WTC11 (cell line): ENCODE measurements around the gene SRRM2. TPM values are rescaled to one million over a fixed set of nuclear protein-coding genes. Genes with fewer than 3 reads are reported as not detected.

Source experiments
- ATAC-seq: fragments of 200-7000 bp; cut with Tn5 transposase; 2 replicates; pipeline ENCODE4 v1.10.0; 2021; ENCODE audit warnings: mild to moderate bottlenecking, moderate library complexity
- CTCF ChIA-PET: fragments of 300-600 bp; sonication (Branson Sonifier 250); formaldehyde crosslinking; loops from one replicate; lab custom pipeline; 2021; ENCODE audit warnings: antibody characterized with exemption; lab: Charles Lee
- POLR2A ChIA-PET: fragments of 350-600 bp; sonication (Branson Sonifier 250); formaldehyde crosslinking; loops from one replicate; lab custom pipeline; 2021; ENCODE audit warnings: antibody characterized with exemption; lab: Charles Lee
- DNase-seq: peaks from one replicate; pipeline ENCODE4 v3.0.0; 2021; ENCODE audit warnings: low spot score
- H3K27ac Mint-ChIP-seq: 2 replicates; pipeline ENCODE4 v1.8.0; 2021; ENCODE audit warnings: mixed read lengths
- H3K27me3 Mint-ChIP-seq: 2 replicates; pipeline ENCODE4 v1.8.0; 2021; ENCODE audit warnings: low read depth, mild to moderate bottlenecking, moderate library complexity, mixed read lengths
- H3K36me3 Mint-ChIP-seq: 2 replicates; pipeline ENCODE4 v1.8.0; 2021; ENCODE audit warnings: mixed read lengths
- H3K4me1 Mint-ChIP-seq: 2 replicates; pipeline ENCODE4 v1.8.0; 2022; ENCODE audit warnings: mixed read lengths
- H3K4me3 Mint-ChIP-seq: 2 replicates; pipeline ENCODE4 v1.8.0; 2021; ENCODE audit warnings: mild to moderate bottlenecking, moderate library complexity, mixed read lengths
- H3K9me3 Mint-ChIP-seq: 2 replicates; pipeline ENCODE4 v1.8.0; 2021; ENCODE audit warnings: mixed read lengths
- CREB1 ChIP-seq: sonication (generic); formaldehyde crosslinking; IDR thresholded peaks from 2 replicates; pipeline ENCODE4 v1.8.0; 2023; ENCODE audit warnings: mild to moderate bottlenecking, missing genetic modification reagents
- ELF4 ChIP-seq: sonication (generic); formaldehyde crosslinking; IDR thresholded peaks from 2 replicates; pipeline ENCODE4 v1.8.1; 2022; ENCODE audit warnings: low read depth, mild to moderate bottlenecking, moderate library complexity, missing genetic modification reagents
- GABPB1 ChIP-seq: sonication (generic); formaldehyde crosslinking; IDR thresholded peaks from 2 replicates; pipeline ENCODE4 v1.8.1; 2023; ENCODE audit warnings: mild to moderate bottlenecking, missing genetic modification reagents
- JUN ChIP-seq: sonication (generic); formaldehyde crosslinking; IDR thresholded peaks from 2 replicates; pipeline ENCODE4 v1.8.0; 2023; ENCODE audit warnings: mild to moderate bottlenecking, missing genetic modification reagents
- NFE2L1 ChIP-seq: sonication (generic); formaldehyde crosslinking; IDR thresholded peaks from 2 replicates; pipeline ENCODE4 v1.8.1; 2023; ENCODE audit warnings: missing genetic modification reagents
- NFYB ChIP-seq: sonication (generic); formaldehyde crosslinking; conservative IDR thresholded peaks from 2 replicates; pipeline ENCODE4 v1.8.0; 2022; ENCODE audit warnings: low read depth, missing genetic modification reagents
- NR2C2 ChIP-seq: sonication (generic); formaldehyde crosslinking; IDR thresholded peaks from 2 replicates; pipeline ENCODE4 v1.8.0; 2022; ENCODE audit warnings: mild to moderate bottlenecking, missing genetic modification reagents
- SMAD4 ChIP-seq: sonication (generic); formaldehyde crosslinking; IDR thresholded peaks from 2 replicates; pipeline ENCODE4 v1.8.0; 2022; ENCODE audit warnings: mild to moderate bottlenecking, missing genetic modification reagents
- TP53 ChIP-seq: sonication (generic); formaldehyde crosslinking; IDR thresholded peaks from 2 replicates; pipeline ENCODE4 v1.8.1; 2023; ENCODE audit warnings: mild to moderate bottlenecking, missing genetic modification reagents
- ZNF121 ChIP-seq: sonication (generic); formaldehyde crosslinking; IDR thresholded peaks from 2 replicates; pipeline ENCODE4 v1.8.0; 2023; ENCODE audit warnings: missing genetic modification reagents
- ZNF138 ChIP-seq: sonication (generic); formaldehyde crosslinking; conservative IDR thresholded peaks from 2 replicates; pipeline ENCODE4 v1.8.1; 2022; ENCODE audit warnings: mild to moderate bottlenecking, moderate library complexity, missing genetic modification reagents
- ZNF263 ChIP-seq: sonication (generic); formaldehyde crosslinking; IDR thresholded peaks from 2 replicates; pipeline ENCODE4 v1.8.1; 2022; ENCODE audit warnings: low read depth, mild to moderate bottlenecking, moderate library complexity, missing genetic modification reagents
- ZNF317 ChIP-seq: sonication (generic); formaldehyde crosslinking; IDR thresholded peaks from 2 replicates; pipeline ENCODE4 v1.8.1; 2023; ENCODE audit warnings: low read depth, mild to moderate bottlenecking, moderate library complexity, missing genetic modification reagents, borderline replicate concordance
- total RNA-seq: library from RNA; stranded (reverse); gene quantifications from 3 replicates; pipeline ENCODE4 v1.2.3, GENCODE V29; 2021
- TF ChIP-seq, protein P1 (sequence below): fragments of 250-450 bp; sonication (Bioruptor Pico); IDR thresholded peaks from 2 replicates; pipeline ENCODE4 v1.9.0; 2021; ENCODE audit warnings: mild to moderate bottlenecking, borderline replicate concordance
- TF ChIP-seq, protein P2 (sequence below): fragments of 250-450 bp; sonication (Bioruptor Pico); IDR thresholded peaks from 2 replicates; pipeline ENCODE4 v1.9.0; 2021; ENCODE audit warnings: moderate library complexity, mild to moderate bottlenecking, inconsistent platforms, borderline replicate concordance
- TF ChIP-seq, protein P3 (sequence below): sonication (generic); formaldehyde crosslinking; IDR thresholded peaks from 2 replicates; pipeline ENCODE4 v1.8.1; 2022; ENCODE audit warnings: mild to moderate bottlenecking, moderate library complexity, missing genetic modification reagents
- TF ChIP-seq, protein P4 (sequence below): sonication (generic); formaldehyde crosslinking; IDR thresholded peaks from 2 replicates; pipeline ENCODE4 v1.8.1; 2022; ENCODE audit warnings: missing genetic modification reagents, borderline replicate concordance

The SRRM2 gene
- total RNA-seq, 1 experiment from 2014 or later: 823 TPM

DNA sequence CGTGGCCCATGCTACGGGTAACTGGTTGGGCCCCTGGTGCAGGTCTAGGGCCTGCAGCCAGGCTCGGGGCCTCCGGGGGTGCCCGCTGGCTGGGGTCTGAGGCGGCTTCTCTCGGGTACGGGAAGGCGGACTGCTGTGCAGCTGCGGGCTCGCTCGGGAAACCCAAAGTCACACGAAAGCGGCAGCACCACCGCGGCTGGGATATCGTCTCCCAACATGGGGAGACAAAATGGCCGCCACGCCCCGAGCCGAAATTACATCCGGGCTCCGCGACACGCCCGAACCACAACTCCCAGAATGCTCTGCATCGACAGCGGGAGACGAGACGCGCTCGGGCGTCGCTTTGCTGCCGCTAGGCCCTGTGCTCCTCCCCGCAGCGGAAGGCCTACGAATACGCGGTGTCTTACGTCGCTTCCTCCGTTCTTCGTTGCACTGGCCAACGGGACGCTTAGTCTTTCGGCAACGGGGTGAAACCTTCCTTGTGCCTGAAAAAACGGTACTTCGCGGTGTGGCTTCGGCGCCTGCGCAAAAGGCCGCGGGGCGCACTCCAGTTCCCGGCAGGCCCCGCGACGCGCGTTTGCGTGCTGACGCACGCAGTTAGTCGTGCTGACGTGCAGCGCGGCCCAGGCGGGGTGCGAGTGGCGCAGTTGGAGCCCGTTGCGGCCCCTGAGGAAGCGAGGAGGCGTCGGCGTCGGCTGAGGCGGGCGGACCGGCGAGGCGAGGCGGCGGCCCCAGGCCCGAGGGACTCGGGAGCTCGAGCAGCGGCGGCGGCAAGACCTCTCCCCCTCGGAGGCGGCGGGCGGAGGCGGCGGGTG, at the start of gene SRRM2 (continued):
- TF ChIP-seq, protein P1, sequence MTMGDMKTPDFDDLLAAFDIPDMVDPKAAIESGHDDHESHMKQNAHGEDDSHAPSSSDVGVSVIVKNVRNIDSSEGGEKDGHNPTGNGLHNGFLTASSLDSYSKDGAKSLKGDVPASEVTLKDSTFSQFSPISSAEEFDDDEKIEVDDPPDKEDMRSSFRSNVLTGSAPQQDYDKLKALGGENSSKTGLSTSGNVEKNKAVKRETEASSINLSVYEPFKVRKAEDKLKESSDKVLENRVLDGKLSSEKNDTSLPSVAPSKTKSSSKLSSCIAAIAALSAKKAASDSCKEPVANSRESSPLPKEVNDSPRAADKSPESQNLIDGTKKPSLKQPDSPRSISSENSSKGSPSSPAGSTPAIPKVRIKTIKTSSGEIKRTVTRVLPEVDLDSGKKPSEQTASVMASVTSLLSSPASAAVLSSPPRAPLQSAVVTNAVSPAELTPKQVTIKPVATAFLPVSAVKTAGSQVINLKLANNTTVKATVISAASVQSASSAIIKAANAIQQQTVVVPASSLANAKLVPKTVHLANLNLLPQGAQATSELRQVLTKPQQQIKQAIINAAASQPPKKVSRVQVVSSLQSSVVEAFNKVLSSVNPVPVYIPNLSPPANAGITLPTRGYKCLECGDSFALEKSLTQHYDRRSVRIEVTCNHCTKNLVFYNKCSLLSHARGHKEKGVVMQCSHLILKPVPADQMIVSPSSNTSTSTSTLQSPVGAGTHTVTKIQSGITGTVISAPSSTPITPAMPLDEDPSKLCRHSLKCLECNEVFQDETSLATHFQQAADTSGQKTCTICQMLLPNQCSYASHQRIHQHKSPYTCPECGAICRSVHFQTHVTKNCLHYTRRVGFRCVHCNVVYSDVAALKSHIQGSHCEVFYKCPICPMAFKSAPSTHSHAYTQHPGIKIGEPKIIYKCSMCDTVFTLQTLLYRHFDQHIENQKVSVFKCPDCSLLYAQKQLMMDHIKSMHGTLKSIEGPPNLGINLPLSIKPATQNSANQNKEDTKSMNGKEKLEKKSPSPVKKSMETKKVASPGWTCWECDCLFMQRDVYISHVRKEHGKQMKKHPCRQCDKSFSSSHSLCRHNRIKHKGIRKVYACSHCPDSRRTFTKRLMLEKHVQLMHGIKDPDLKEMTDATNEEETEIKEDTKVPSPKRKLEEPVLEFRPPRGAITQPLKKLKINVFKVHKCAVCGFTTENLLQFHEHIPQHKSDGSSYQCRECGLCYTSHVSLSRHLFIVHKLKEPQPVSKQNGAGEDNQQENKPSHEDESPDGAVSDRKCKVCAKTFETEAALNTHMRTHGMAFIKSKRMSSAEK: no peak
- TF ChIP-seq ELF4 (CRISPR knock-in tag) (peak; percentile 43; the same call in 1 of the 2 replicates), NR2C2 (CRISPR knock-in tag) (peak; percentile 47; the same call in 1 of the 2 replicates), TP53 (CRISPR knock-in tag) (peak; percentile 56; the same call in 1 of the 2 replicates)

DNA sequence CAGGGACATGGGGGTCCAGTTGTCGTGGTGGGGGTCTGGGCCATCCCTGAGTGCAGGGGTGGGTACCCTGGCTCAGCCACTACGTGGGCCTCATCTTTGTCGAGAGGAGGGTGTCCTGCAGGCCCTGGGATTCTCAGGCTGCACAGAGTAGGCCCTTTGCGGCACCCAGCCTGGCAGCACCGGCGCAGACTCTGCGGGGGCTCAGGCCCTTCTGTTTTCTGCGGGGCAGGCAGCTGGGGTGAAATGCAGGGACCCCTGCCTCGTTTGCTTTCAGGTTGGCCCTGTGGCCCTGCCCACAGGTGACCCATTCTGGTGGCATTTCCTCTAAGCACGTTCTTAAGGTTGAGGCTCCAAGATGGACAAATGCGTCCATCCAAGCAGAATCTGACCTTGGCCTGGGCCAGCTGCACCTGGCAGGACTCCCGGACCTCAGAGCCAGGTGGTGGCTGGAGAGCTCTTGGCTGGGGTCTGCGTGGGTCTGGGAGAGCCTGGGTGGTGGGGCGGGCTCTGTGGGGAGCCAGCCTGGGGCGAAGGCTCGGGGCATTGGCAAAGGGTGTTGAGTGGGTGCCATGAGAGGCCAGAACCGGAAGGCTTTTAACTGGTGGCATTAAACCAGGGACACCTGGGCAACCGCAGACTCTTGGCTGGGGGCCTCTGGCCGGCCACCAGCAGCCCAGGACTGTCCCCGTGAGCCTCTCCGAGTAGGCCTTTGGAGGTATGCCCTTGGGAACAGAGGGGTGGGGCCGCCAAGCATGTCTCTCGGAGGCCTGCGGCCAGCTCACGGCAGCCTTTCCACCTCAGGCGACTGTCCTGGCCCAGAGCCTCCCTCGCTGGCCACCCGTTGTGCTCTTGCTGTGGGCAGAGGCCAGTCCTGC, 49.3 kb upstream of the SRRM2 start:
- H3K27me3 Mint-ChIP-seq: no peaks in the 10 kb centered on the region
- ChIA-PET CTCF (no interaction called here), POLR2A (no interaction called here)
- TF ChIP-seq, protein P2, sequence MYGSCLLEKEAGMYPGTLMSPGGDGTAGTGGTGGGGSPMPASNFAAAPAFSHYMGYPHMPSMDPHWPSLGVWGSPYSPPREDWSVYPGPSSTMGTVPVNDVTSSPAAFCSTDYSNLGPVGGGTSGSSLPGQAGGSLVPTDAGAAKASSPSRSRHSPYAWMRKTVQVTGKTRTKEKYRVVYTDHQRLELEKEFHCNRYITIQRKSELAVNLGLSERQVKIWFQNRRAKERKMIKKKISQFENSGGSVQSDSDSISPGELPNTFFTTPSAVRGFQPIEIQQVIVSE (CRISPR knock-in tag): no peak
- no peak for TF ChIP-seq ZNF138 (CRISPR knock-in tag)
- peaks cover 6% of the 10 kb centered on the region for H3K36me3 Mint-ChIP-seq
- no peak overlapping the region for H3K27ac Mint-ChIP-seq
- DNase-seq (no peak), ATAC-seq (no peak)
- no peaks in the 10 kb centered on the region for H3K4me1 Mint-ChIP-seq
- H3K4me3 Mint-ChIP-seq: no peak overlapping the region
- no peaks in the 10 kb centered on the region for H3K9me3 Mint-ChIP-seq

DNA sequence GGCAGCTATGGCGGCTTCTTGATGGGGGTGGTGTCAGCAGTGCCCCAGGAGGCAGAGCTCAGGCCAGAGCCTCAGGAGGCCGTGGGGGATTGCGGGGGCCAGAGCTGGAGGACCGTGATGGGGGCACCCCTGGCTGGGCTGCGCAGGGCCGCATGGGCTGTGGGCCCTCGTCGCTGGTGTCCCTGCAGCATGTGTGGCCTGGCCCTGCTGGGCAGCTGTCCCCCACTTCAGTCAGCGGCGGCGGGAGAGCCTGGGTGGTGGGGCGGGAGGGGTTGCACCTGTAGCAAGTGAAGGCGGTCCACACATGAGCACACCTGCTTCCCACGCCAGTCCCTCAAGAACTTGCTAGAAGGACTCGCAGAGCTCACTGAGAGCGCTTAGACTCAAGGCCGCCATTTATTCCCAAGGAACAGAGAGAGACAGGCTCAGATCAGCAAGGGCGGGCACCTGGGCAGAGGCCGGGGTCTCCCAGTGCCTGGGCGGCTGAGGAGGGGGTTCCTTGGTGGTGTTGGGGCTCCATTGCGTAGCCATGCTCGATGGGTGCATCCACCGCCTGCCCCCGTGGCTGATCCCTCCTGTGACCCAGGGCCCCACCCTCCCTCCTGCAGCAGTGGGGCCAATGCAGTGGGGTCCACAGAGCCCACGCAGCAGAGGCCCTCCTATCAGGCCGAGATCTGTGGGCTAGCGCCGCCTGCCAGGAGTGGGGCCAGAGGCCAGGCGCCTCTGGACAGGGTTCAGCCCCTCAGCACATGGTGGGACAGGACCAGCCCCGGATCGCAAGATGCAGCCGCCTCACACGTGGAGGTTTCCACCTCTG, 48.1 kb upstream of the SRRM2 start:
- no peak overlapping the region for H3K4me3 Mint-ChIP-seq
- TF ChIP-seq GABPB1 (CRISPR knock-in tag) (no peak), SMAD4 (no peak)
- H3K36me3 Mint-ChIP-seq: peaks cover 10% of the 10 kb centered on the region
- no peaks in the 10 kb centered on the region for H3K9me3 Mint-ChIP-seq
- H3K4me1 Mint-ChIP-seq: no peaks in the 10 kb centered on the region
- POLR2A ChIA-PET: no interaction called here
- CTCF ChIA-PET: no interaction called here
- ATAC-seq (no peak), DNase-seq (no peak)
- no peak overlapping the region for H3K27ac Mint-ChIP-seq
- H3K27me3 Mint-ChIP-seq: no peaks in the 10 kb centered on the region

DNA sequence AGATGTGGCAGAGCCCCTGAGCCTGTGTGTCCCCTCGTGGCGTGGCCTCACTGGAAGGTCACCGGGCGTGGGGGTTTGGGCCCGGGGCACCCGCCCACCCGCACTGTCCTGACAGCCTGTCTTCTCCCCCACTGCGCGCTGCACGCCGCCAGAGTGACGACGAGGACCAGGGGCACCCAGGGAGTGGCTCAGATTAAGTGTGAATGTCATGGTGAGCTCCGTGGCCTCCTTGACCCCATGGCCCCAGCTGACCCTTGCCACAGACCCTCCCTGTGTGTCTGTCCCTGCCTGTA, 47.5 kb upstream of the SRRM2 start:
- Mint-ChIP-seq H3K4me3 (no peak overlapping the region), H3K27me3 (no peaks in the 10 kb centered on the region)

More for the DNA sequence above, 47.5 kb upstream of the SRRM2 start:
- Mint-ChIP-seq H3K27ac (no peak overlapping the region), H3K36me3 (peaks cover 10% of the 10 kb centered on the region)
- CTCF ChIA-PET: no interaction called here
- no peak for TF ChIP-seq NFYB (CRISPR knock-in tag)
- TF ChIP-seq, protein P3, sequence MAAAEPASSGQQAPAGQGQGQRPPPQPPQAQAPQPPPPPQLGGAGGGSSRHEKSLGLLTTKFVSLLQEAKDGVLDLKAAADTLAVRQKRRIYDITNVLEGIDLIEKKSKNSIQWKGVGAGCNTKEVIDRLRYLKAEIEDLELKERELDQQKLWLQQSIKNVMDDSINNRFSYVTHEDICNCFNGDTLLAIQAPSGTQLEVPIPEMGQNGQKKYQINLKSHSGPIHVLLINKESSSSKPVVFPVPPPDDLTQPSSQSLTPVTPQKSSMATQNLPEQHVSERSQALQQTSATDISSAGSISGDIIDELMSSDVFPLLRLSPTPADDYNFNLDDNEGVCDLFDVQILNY (CRISPR knock-in tag): no peak
- TF ChIP-seq ZNF263: no peak
- no peak for TF ChIP-seq CREB1 (CRISPR knock-in tag)
- no peak for TF ChIP-seq ZNF317 (CRISPR knock-in tag)
- TF ChIP-seq NFE2L1 (CRISPR knock-in tag): no peak
- TF ChIP-seq, protein P4, sequence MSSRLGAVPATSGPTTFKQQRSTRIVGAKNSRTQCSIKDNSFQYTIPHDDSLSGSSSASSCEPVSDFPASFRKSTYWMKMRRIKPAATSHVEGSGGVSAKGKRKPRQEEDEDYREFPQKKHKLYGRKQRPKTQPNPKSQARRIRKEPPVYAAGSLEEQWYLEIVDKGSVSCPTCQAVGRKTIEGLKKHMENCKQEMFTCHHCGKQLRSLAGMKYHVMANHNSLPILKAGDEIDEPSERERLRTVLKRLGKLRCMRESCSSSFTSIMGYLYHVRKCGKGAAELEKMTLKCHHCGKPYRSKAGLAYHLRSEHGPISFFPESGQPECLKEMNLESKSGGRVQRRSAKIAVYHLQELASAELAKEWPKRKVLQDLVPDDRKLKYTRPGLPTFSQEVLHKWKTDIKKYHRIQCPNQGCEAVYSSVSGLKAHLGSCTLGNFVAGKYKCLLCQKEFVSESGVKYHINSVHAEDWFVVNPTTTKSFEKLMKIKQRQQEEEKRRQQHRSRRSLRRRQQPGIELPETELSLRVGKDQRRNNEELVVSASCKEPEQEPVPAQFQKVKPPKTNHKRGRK: no peak
- no peak for TF ChIP-seq JUN
- TF ChIP-seq ZNF121 (CRISPR knock-in tag): no peak
- TF ChIP-seq, all 79 proteins: peak for 0
- DNase-seq: no peak
- no peaks in the 10 kb centered on the region for H3K4me1 Mint-ChIP-seq
- ATAC-seq: no peak
- POLR2A ChIA-PET: no interaction called here
- no peaks in the 10 kb centered on the region for H3K9me3 Mint-ChIP-seq
